Middle frontal gyrus (tissue), 1 donor: ENCODE data around the gene DMRTB1.

ENCODE experiments used
- DNase-seq: peaks from one replicate; pipeline ENCODE4 v3.0.0-alpha.2; 2015; ENCODE audit warnings: low spot score; ENCODE audit errors: extremely low spot score

The DMRTB1 gene

DNA sequence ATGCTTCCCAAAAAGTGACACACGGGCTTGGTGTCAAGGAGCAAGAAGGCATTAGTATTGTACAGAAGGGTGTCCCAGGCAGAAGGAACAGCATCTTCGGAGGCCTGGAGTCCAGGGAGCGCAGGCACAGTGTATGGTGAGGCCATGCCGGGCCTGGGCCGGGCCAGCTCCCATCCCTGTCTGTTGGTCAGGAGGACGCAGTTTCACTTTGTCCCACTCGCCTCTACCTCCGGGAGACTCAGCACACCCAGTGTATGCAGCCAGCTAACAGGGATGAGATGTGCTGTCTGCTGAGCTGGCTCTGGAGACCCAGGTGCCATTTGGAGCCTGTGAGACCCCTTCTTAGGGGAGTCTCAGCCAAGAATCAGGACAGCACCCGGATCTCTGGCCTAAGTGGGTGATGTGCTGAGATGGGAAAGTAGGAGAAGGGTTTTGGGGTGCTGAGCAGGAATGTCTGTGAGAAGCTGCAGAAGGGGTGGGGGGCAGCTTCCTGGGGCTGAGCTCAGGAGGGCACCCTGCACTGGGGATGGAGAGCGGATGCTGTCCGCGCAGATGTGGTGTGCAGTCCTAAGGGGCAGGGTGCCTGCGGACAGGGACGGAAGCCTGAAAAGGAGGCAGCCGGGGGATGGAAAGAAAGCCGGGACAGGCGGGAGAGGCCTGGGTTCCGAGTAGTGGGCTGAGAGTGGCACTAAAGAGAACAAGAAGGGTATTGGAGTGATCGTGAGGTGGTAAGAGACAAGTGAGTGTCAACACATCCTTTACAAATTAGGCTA, 25.7 kb downstream of the DMRTB1 start:
- DNase-seq: no peak

DNA sequence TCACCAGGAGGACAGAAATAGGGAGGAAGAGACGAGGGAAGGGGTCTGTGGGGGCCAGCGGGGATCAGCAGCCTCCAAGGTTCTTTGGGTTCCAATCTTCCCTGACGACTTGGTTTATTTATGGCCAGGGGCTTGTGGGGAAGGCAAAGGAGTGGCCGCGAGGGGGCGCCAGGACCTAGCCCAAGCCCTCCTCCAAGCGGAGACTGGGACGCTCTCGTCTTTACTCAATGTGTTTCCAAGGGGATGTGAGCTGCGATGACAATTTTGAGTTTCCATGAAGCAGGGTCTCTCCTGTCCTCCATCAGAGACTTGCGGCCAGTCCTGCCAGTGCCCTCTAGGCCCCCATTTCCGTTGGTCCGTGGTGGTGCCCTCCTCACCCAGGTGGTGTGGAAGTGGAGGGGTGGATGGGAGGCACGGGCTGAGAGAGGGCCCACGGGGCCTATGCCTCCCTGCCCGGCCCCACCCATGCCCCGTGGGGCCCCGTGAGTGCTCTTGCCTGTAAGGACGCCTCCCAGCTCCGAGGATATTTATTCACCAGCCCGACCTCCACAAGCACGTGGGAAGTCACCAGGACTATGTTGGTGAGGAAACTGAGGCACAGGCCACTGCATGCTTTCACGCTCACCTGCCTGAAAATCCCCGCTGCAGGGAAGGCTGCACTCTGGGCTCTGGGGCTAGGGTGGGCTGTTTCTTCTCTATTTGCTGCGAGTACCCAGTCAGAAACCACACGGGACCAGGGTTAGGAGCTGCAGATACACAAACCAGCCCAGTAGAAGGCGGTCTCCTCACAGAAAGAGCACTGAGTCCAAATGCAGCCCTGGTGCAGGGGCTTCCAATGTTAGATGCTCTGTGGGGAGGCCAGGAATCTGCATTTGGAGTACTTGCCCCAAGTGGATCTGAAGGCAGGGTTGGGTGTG, 26.5 kb downstream of the DMRTB1 start:
- DNase-seq: peak; percentile 53

DNA sequence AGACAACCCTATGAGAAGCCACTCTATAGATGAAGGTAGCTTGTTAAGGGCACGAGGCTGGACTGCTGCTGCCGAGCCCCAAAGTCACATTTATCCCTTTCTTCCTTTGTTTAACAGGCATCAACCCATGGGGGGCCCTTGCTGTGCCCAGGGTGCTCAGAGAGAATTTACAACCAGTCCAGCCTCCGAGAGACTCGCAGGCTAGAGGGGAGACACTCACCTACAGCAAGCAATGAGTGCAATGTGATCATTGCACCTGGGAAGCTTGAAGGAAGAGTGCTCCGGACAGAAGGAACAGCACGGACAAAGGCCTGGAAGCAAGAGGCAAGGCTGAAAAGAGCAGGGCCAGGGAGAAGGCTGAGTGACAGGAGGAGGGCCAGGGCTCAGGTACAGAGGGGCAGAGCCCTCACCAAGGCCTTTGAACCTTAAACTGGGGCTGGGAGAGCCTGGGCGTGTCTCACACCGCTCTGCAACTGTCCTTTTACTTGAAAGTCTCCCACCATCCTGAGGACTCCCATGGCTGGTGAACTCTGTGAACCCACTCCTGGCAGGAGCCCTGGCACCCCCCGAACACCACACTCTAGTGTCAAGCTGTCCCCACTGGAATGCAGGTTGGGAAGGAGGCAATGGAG, 27.3 kb downstream of the DMRTB1 start:
- DNase-seq: no peak

DNA sequence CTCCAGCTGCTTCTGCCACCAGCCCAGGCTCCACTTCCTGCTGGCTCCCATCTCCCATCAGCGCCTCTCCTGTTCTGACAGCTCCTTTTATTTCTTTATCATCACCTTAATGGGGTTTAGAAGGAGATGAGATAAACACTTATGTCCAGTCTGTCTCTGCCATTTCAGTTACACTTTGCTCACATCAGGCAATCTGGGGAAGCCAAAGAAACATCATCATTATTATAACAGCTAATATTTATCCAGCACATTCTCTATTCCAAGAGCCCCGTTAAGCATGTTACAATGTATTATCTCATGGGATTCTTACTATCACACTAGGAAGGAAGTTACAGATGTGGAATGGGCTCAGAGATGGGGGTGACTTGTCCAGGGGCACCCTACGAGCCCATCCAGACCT, 31.2 kb downstream of the DMRTB1 start:
- no peak for DNase-seq

DNA sequence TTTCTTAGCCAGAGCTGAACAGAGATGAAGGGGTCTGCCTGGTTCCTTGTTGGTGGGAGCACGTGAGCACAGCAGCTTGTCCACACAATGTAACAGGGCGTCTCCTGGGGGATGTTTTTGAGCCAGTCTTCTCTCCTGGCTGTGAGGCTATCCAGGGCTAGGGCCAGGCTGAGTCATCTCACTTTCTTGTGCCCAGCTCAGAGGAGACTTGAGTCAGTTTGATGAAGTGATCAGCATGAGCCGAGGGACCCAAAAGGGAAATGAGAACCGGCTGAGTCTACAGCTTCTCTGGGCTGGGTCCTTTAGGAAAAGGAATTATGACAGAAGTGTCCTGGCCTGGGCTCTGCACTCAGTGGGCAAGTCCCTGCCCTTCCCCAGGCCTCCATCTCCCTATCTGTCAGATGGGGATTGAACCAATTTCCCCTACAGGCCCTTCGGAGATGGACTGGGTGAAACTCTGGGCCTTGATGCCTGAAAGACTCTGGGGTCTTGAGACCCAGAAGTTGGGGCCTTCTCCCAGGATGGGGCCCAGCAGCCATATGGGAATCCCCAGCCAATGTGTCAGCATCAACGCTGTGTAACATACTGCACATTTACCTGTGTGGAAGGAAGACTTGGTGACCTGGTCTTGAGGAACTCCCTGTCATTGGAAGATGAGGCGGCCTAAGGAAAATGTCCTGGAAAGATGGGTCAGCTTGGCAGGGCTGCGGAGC, 36.6 kb downstream of the DMRTB1 start:
- DNase-seq: no peak

DNA sequence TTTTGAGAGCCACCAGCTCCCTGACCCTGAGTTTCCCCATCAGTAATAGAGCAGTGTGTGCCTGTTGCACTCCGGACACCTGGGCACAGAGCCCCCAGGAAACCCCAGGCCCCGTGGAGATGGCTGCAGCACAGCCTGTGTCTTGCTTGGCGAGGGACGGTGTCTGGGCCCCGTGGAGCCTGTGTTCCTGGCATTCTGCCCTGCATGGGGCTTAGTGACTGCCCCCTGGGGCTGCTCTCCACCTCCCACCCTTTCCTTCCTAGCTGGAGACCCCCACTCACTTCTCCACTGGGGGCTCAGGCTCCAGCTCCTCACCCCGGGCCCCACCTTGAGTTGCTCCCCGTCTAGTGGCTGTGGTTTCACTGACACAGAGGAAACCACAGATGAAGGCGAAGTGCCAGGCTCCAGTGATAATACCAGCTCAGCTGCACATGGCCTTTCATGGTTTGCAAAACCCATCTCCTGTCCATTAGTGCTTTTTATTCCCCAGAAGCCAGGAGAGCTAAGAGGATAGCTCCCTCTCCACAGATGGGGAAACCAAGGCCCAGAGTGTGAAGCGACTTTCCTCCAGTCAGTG, 39.4 kb downstream of the DMRTB1 start:
- DNase-seq: no peak

DNA sequence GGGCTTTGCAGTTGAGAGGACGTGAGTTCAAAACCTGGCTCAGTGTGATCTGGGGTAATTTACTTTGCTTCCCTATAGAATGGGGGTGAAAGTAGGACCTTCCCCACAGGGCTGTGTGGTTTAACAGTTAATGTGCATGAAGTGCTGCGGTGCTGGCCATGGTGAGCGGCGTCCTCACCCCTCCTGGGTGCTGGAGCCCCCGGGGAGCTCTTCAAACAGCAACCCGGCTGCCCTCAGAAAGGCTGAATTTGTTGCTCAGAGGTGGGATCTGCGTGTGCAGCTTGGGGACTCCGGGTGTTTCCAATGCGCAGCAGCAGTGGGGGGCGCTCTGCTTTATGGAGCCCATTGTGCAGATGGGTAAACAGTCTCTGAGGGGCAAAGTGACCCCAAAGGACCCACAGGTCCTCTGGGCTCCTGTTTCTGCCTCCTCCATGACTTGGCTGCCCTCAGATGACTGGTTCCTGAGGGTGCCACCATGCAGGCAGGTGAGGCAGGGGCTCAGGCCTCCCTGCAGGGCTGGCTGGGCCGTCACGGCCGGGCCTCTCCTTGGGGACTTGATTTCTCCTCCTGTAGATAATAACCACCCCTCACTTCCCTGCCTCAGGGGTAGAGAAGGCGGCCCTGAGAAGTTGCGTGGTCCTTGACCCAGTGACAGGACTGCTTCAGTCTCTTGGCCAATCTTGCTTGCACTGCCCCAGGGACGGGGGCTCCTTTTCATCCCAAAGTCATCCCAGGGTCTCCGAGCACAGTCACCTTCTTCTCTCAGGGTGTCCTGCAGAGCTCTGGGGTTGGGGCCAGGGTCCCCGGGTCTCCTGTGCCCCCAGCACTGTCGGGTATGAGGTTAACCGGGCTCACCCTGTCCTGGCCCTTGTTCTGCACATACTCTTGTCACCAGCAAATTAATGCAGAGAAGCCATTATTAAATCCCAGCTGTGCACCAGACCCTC, 40.3 kb downstream of the DMRTB1 start:
- DNase-seq: no peak

DNA sequence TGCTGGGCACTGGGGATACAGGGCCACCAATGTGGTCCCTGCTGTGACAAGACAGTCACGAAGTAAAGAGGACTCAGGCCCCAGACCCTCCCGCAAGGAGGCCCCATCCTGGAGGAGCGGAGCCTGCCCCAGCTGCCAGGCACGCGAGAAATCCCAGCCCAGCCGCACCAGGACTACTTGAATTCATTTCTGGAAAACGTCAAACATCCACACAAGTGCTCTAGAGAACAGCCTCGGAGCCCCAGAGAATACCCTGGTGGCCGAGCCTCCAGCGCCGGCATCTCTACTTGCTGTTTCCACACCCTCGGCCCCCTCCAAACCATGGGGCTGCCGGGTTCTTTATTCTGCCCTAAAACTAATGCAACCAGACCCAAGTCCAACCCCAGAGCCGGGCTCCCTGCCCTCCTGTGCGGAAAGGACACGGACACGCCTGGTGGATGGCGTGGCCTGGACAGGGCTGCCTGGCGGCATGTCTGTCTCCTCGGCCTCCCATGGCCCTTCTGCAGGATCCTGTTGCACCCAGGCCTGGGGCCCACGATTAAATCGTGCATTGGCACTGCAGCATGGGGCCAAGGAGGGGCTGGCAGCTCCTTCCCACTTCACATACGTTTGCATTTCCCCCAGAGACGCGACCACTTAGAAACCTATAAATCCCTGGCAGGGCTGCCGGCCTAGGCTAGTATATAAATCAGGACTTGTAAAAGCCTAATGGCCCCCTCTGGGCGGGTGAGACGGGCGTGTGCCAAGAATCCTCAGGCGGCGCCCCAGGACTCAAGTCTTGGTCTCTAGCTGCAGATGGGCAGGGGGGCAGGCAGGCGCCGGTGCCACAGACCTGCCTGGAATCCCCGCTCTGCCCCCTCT, 41.2 kb downstream of the DMRTB1 start:
- no peak for DNase-seq

DNA sequence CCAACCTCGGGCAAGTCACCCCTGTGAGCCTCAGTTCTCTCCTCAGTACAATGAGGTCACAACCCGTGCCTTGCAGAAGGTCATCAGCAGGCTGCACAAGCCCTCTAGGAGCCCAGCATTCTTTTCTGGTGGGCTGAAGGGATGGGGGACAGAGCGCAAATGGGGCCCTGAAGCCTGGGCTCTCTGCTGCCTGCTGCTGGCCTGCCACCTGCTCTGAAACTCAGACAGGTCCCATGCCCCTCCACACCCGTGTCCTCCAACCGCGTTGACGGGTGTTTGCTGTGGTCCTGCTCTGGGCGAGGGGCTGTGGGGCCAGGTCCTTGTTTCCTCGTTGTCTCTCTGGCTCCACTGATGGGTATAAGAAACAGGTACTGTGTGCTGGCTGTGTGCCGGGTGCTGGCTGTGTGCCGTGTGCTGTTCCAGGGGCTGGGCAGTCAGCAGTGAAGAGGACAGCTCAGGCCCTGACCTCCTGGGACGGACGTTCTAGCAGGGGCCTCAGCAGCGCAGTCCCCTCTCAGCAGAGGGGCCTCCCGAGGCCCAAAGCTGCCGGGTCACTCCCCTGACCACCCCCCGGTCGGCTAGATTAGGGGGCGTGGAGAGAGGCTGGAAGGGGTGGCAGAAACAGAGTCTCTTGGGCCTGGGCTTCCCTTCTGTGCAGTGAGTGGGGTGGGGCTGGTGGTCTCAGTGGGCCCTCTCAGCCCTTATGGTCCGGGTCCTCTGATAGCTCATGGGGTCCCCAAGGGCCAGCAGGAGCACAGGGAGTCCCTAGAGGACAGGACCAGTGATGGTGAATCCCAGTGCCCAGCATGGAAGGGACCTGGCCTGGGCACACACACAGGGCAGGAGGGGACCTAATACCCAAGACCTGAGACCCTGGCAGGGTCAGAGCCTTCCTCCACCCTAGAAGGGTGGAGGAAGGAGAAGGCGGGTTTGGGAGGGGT, 42.1 kb downstream of the DMRTB1 start:
- DNase-seq: no peak

DNA sequence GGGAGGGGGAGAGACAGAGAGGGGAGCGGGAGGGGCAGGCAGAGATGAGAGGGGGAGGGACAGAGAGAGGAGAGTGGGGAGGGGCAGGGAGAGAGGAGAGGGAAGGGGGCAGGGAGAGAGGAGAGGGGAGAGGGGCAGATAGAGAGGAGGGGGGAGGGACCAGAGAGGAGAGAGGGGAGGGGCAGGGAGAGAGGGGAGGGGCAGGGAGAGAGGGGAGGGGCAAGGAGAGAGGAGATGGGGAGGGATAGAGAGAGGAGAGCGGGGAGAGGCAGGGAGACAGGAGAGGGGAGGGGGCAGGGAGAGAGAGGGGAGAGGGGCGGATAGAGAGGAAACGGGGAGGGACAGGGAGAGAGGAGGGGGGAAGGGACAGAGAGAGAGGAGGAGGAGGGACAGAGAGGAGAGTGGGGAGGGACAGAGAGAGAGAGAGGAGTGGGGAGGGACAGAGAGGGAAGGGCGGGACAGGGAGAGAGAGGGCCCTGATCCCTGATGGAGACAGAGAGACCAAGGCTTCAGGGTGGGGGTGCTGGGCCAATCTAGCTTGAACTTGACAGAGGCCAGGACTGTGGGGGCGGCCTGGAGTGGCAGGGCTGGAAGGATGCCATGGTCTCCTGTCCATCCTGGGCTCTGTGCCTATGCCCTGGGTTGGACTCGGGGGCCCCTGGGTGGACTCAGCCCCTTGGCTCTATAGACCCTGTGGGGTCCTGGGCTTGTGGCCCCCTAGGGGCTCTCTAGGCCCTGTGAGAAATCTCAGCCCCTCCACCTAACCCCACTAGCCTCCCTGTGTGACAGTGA, 43.6 kb downstream of the DMRTB1 start:
- DNase-seq: no peak

DNA sequence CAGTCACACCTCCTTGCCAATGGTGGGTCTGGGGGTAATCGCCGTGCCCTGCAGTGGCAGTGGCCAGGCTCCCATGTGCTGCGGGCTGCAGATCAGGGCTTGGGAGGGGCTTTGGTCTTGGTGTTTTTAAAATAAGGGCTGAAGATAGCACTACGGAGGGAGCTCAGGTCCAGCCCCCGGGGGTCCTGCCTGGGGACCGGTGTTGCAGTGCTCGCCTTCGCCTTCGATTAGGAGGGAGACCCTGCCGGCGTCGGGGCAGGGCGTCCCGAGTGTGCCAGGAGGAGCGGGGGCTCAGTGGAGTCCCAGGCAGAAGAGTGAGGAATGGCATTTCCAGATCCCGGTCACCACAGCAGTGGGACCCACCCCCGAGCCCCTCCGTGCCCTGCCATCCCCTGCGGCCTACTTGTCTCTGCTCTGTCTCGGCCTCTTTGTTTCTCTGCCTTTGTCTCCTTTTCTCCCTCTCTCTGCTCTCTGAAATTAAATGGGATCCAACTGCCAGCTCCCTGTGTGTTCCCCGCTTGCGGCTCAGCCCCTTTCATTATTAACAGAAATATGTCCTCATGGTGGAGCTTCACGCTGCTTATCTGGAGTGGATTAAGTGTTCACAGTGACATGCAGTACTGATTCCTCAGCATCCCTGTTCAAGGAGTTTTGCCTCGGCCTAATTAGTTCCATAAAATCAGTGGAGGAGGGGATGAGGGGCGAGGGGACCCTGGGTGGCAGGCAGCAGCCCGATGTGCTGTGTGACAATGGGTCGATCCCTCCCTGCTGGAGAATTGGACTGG, 44.4 kb downstream of the DMRTB1 start:
- no peak for DNase-seq

DNA sequence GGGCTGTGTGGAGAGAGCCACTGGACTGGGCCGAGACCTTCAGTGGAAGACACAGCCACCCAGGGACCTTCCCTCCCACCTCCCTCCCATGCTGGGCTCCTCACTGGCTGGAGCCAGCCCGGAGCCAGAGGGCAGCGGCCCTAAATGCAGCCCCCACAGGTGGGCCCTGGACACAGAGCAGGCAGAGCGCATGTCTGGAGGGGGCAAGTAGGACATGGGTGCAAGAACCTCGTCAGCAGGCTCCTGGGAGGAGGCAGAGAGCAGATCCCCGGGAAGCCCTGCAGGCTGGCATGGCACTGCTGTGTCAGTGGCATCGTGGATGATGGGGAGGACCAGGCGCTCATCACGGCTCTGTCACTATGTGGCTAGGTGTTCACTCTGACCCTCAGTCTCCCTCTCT, 45.7 kb downstream of the DMRTB1 start:
- DNase-seq: no peak

DNA sequence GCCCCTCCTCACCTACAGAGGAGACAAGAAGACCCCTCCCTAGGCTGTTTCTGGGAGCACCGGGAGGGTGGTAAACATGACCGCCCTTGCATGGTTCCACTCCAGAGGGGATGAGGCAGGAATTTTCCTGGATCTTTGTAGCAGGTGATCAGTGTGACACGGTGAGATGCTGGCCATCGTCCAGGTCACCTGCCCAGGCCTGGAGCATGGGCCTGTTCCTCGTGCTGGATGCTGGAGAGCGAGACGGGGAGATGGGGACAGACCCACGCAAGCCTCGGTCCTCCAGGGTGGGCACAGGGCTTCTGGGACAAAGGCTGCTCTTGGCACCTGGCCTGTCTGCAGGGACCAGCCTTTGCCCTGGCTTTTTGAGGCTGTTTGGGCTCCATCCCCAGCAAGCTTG, 46.2 kb downstream of the DMRTB1 start:
- no peak for DNase-seq

DNA sequence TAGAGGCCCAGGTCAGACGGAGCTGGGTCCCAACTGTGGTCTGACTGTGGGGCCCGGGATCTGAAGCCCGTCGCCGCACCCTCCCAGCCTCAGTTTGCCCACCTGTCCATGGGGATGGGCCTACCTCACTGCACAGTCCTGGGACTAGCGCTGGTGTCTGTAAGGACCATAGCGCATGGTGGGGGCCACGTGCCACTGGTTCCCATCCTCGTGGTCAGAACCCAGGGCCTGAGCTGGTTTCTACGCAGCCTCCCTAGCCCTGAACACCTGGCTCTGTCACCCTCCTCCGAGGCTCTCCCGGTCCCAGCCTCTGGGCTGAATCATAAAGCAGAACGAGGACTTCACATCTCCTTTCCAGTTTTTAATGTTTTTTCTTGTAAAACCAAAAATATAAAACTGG, 46.7 kb downstream of the DMRTB1 start:
- DNase-seq: no peak

DNA sequence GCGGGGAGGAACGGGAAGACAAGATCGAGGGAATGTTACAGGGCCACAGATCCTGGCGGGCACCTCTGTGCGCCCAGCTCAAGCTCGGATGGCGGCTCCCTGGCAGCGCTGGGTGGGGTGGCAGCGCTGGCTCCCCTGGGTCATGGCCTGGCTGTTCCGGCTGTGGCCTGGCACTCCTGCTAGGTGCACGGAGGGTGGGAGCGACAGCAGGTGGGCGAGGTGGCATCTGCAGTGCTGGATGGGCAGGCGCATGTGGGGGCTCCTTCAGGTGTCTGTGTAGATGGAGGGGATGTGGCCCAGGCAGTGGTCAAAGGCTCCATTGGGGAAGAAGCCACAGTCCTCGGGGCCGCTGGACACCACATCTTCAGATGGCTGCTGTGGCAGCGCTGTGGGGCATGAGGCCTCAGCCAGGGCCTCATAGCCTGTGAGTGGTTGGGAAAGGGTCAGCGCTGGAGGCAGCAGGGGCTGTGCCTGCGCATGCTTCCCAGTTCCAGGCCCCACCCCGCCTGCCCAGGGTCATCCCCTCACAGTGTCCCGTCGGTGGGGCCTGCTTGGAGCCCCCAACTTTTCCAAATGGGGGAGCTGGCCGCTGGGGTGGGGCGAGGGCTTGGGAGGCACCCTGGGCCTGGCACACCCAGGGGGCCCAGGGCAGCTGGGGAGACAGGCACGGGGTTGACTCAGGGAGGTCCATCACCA, 47.3 kb downstream of the DMRTB1 start:
- DNase-seq: no peak
